DMS153 treated with DMSO at 0.1 percent for 48 hours (cell line): ENCODE results near the gene NUP210.

Source experiments
- DNase-seq: peaks from one replicate; lab custom pipeline; 2025; ENCODE audit not compliant: unreplicated experiment; lab: John Stamatoyannopoulos, UW

The NUP210 gene

DNA sequence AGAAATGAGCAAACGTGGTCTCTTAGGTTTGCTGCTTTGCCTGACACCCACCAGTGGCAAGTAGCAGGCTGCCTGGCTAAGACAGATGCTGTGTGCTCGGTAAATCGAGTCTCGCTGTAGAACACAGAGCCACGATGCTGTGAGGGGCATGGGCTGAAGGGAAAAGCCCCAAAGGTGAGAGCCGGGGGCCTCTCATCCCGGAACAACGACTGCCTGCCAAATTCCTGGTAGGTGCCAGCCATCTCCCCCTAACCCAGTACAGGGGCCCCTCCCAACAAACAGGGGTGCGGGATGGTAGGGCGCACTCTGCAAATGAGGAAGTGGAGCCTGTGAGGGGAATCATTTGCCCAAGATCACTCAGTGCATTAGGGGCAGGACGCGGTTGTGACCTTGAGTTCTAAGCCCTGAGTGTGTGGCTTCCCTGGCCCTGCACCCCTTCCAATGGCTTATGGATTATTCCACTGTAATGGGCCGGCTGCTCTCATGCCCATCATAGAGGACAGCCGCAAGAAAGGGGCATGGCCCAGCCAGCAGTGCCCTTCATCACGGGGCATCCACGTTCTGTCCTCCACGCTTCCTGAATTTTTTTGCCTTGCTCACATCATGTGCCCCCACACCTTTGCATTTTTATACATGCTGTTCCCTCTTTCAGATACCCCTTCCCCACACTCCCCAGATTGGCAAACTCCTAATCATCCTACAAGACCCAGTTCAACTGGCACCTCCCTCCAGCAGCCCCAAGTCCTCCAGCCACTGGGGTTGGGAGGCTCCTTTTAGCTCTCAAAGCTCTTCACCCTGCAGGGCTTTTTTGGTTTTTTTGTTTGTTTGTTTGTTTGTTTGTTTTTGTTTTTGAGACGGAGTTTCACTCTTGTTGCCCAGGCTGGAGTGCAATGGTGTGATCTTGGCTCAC, 125.4 kb downstream of the NUP210 start:
- no peak for DNase-seq

DNA sequence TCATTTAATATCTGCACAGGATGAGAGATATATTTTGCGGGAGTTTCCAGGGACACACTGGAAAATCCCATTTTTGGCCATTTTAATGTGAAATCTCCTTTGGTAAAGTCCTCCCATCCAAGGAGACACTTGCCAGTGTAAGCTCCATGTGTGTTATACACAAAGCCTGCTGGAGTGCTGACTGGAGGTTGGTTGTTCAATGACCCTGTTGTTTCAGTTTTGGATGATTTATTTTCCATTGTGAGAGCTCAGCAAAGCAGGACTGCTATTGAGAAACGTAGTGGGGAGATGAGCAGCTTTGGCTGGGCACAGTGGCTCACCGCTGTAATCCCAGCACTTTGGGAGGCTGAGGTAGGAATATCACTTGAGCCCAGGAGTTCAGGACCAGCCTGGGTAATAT, 127.7 kb downstream of the NUP210 start:
- DNase-seq: no peak

DNA sequence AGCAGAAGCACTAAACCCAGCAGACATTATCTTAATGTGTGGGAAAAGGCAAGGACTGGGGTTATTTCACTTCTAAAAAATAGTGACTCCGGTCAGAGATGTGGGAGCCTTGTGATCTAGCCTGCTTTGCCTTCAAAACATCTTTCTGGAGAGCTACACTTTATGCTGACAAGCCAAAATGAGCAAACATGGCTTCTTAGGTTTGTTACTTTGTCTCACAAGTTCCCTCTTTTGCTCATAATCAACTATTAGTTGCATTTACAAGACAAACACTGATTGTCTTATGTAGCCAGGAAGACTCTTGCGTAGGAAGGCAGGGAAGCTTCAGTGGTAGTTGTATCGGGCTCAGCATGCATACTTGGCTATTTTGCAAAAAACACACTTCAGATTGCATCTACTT, 129.2 kb downstream of the NUP210 start:
- DNase-seq: no peak

DNA sequence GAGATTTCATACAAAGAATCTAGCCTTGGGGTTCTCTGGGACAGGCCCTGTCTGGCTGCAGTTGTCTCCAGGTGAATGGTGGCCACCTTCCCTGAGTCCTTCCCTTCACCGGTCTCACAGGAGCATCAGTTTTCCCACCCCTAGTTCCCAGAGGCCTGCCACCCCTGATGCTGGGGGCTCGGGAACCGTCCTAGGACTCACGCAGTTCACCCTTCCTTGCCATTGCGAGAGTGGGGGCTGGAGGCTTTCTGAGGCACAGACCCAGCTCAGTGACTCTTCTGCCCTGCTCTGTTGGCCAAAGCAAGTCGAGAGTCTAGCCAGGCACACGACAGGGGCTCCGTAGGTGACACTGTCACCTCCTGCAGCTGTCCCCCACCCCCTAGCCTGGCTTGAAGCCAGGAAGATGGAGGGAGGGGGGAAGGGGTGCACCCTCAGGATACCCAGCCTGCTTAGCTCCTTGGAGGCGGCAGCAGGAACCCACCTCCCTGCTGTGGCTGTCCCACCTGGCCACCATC, 130.3 kb downstream of the NUP210 start:
- no peak for DNase-seq

DNA sequence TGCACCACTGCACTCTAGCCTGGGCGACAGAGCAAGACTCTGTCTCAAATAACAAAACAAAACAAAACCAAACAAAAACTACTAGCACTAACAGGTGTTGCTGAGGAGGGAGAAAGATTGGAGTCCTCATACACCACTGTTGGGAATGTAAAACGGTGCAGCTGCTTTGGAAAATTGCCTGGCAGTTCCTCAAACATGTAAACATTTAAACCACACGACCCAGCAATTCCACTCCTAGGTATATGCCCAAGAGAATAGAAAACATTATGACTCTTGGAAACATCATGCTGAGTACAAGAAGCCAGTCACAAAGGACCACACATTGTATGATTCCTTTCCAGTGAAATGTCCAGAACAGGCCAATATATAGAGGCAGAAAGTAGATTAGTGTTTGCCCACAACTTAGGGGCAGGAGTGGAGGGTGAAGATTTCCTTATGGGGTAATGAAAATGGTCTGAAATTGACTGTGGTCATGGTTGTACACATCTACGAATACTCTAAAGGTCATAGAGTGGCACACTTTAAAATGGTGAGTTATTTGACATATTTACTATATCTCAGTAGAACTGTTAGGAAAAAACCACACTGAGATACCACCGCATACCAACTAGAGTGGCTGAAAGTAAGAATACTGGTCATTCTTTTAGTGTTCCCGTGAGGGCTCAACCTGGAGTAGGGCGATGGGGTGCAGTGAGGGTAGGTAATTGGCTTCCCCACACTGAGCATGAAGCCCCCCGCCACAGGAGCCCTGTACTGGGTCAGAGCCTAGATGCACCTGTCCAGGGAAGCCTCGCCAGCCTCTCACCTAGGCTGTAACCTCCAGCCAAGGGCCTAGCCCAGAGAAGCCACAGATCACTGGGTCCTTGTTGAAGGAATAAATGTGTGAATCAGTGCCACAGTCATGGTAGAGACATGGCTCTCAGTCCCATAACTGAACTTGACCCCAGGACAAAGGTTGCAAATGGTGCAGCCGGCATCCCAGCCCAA, 131.1 kb downstream of the NUP210 start:
- no peak for DNase-seq

DNA sequence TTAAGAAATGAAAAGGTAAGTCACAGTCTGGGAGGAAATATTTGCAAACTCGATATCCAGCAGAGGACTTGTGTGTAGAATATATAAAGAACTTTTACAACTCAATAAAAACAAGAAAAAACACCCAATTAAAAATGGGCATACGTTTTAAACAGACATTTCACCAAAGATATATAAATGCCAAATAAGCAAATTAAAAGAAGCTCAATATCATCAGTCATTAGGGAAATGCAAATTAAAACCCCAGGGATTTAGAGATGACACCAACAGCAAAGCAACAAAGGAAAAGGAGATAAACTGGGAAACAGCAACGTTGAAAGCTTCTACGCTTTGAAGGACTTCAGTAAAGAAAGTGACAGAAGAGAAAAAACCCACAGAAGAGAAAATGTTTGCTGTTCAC, 132.3 kb downstream of the NUP210 start:
- DNase-seq: no peak

DNA sequence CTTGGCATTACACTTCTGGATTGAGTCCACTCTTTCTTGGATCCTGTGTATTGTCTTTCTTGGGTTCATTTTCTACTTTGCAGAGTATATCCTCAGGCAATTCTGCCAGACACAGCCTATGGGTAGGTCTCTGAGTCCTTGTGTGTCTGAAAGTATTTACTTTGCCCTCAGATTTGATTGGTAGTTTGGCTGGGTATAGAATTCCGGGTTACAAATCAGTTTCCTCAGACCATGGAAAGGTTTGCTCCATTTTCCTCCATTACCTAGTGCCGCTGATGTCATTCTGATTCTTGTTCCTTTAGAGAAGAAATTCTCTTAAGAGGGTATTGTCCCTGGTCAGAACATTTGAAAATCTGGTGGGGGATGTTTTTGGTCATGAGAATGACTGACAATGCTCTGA, 133.2 kb downstream of the NUP210 start:
- DNase-seq: no peak

DNA sequence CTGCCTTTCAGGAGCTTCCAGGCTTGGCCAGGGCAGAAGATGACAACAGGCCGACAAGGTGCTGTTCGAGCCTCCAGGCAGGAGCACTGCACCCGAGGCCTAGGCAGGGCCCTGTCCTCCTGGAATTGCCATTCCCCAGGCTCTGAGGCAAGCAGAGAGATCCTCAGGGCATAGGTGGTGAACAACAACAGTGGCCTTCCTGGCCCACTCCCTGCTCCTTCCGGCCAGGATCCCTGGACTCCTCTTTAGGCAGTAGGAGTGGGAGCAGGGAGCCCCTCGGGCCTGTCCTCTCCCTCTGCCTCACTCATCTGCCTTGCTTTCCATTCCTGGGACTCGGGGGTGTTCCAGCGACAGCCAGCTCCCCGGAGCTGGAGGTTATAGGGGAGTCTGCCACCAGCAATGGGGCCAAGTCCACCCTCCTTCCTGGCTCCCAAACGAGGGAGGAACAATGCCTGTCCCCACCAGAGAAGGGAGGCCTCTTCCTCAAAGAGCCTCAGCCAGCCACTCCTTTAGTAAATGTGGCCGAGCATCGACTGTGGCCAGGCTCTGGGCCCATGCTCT, 135.0 kb downstream of the NUP210 start:
- no peak for DNase-seq

DNA sequence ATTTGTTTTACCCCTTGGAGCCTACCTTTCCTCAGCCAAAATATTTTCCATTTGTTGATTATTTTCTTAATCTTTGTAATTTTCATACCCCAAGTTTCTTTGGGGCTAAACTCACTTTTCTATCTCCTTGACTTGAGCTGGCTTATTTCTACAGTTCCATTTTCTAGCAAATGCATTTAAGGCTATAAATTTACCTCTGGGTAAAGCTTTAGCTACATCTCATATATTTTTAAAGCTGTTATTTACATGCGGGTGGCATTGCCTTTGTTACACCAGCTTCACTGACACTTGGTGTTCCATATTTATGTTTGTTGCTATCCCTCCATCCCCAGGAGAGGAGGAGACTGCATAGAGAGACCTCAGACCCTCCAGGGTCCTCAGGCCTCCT, 136.3 kb downstream of the NUP210 start:
- DNase-seq: no peak

DNA sequence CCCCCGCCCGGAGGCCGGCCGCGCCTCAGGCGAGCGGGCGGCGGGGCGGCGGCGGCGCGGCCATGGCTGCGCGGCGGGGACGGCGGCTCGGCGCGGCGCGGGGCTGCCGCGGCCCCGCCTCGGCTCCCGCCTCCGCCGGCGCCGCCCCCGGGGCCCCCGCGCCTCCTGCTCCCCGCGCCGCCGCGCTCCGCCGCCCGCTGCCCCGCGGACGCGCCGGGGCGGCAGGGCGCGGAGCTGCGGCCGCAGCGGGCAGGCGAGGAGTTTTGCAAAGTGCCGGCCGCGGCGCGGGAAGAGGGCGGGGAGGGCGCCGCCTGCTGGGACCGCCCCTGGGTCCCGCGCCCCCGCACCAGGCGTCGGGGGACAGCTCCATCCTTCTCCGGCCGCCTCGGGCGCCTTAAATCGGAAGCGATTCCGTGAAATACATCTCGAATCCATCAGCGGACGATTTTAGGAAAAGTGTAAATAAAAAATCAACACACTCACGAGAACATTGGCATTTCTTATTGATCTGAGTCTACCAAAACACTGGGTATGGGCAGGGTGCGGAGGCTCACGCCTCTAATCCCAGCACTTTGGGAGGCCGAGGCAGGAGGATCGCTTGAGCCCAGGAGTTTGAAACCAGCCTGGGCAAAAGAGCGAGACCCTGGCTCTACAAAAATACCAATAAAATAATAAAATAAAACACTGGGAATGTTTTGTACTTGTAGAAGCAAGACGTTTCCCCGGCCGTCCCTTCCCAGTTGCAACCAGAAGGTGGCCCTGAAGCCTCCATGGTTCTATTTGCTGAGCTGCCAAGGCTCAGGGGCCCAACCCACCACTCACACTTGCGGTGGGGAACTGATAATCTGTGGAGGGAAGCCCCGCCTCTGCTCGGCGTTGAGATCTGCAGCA, 136.9 kb downstream of the NUP210 start:
- DNase-seq: no peak

DNA sequence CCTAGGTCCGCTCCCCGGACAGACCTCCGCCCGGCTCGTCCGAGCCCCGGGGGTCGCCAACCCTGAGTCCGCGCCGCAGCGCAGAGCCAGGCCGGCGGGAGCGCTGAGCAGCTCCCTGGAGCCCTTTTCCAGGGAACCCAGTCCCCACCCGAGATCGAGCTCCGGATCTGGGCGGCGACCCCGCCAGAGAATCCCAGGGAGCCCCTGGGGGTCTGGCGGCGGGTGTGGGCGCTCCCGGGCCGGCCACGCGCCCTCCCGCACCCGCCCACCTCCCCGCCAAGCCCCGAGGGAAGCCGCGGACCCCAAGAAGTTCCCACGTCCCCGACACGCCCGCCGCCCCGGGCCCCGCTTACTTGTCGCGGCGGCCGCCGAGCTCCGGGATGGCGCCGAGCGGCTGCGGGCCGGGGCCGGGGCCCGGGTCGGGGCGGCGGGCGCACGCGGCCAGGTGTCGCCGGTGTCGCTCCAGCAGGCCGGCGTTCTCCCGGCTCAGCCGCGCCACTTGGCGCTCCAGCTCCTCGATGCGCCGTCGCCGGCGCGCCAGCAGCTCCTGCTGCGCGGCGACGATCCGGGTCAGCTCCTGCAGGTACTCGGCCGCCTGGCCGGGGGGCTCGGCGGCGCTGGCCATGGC, 137.7 kb downstream of the NUP210 start:
- DNase-seq: no peak

DNA sequence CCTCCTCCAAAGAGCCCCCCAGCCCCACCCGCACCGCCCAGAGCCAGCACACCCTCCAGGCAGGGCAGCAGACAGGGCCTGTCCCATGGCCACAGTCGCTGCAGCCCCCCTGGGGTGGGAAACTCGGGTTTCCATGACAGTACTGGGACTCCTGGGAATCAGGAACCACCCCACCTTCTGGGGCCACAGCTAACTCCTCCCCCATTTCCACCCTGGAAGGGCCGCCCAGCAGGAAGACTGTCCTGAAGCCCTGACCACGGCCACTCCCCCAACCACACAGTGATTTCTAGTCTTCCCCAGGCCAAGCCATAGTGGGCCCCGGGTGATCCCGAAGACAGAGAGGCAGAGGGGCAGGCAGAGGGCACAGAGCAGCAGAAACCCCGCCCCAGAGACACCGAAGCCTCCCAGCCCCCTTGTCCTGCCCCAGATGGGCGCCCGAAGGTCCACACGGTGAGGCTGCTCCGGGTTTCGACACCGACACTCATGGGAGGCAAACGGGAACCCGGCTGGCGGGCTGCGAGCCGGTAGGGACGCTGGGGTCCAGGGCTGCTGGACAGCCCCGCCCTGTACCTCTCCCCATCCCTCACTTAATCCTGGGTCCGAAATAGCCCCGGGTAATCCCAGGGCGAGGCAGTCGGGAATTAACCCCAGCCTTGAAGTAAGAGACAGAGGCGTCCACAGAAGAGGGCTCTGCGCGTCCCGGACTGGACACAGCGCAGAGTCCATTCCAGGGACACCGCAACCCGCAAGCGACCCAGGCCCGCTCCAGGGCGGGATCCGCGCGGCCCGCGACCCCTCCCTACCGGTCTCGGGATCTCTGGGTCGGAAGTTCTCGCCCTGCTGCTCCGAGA, 138.4 kb downstream of the NUP210 start:
- no peak for DNase-seq

DNA sequence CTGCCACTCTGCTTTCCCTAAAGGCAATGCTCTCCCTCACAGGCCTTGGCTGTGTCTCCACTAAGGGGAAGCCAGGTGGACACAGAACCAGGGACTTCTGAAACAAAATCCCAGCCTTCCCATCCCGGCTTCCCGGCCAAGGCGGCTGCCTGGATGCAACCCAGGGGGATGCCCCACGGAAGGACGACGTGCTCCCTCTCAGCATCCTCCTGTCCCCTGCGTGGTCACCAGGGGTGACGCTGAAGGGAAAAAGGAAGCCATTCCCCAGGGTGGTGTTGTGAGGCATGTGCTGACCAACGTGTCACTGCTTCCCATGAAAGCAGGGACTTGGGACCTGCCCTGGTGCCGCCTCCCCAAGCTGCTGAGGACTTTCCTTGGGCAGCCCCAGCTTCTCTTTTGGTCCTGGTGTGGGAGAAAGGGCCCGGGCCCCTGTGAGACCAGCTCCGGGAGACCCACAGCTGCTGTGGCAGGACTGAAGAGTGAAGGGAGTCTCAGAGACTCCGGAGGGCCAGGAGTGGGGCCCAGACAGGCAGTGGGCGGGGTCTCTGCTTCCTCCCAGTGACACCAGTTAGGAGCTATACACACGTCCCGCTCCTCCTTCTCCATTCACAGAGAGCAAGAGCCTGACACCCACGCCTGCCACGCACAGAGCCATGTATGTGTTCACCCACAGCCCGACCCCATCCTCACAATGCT, 139.2 kb downstream of the NUP210 start:
- no peak for DNase-seq

DNA sequence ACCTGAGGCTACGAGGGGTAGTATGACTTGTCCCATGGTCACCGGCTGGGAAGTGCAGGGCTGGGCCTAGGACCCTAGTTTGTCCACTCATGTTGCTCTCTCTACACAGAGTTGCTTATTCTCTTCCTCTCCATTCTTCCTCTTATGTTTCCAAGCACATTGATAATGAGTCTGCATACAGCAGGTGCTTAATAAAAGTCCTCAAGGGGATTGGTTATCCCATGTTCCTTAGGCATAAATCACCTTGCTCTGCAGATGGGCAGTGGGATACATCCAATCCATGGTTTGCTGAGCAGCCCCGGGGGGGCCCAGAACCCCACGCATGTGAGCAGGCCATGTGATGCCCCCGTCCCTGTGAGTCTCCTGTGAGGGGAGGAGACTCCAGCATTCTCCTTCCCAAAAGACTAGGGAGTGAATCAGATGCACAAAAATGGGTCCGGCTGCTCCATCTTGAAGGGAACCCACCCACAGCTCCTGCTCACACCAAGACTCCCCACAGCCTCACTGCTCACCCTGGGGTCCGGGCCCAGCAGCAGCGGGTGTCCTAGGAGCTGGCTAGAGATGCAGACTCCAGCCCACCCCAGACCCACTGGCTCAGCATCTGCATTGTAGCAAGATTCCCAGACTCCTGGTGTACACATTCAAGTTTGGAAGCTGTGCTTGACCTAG, 139.9 kb downstream of the NUP210 start:
- DNase-seq: no peak

DNA sequence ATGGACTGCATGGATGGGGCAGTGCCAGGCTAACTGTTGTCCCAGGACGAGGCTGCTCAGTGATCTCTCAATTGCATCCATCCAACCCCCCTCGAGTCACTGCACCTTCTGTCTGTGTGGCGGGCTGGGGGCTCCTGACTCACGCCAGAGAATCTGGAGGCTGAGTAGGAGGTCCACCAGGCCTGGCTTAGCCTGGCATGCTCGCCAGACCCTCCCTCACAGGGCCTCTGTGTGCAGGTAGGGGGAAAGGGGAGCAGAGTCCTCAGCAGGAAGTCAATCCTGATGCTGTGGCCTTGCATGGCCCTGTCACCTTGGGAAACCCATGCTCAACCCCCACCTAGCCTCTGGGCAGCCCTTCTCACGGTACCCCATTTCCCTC, 140.6 kb downstream of the NUP210 start:
- no peak for DNase-seq

DNA sequence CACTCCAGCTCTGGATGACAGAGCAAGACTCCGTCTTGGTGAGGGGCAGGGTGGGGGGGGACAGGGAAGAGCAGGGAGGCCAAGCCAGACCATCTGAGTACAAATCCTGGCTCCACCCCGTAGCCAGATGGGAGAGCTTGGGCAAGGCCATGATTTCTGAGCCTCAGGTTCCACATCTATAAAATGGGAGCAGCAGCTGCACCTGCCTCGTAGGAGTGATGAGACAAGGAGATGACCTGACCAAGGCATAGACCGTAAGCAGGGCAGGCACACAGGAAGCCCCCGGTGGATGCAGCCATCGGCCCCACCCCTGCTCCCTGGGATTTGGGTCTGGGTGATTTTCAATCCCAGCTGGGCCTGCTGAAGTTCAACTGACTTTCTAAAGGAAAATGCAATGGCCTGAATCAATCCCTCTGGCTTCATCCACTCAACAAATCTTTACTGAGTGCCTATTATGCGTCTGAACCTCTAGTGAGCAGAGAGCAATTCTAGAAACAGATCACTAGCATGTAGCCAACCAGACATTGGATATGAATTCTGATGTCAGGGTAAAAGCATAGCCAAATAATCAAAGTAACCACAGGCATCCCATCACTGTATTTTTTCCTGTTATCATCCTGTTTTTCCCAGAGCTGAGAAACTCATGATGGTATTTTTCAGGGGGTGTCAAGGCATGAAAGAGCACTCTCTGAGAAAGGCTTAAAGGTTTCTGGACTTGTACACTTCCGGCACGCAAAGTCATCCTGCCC, 141.2 kb downstream of the NUP210 start:
- no peak for DNase-seq

DNA sequence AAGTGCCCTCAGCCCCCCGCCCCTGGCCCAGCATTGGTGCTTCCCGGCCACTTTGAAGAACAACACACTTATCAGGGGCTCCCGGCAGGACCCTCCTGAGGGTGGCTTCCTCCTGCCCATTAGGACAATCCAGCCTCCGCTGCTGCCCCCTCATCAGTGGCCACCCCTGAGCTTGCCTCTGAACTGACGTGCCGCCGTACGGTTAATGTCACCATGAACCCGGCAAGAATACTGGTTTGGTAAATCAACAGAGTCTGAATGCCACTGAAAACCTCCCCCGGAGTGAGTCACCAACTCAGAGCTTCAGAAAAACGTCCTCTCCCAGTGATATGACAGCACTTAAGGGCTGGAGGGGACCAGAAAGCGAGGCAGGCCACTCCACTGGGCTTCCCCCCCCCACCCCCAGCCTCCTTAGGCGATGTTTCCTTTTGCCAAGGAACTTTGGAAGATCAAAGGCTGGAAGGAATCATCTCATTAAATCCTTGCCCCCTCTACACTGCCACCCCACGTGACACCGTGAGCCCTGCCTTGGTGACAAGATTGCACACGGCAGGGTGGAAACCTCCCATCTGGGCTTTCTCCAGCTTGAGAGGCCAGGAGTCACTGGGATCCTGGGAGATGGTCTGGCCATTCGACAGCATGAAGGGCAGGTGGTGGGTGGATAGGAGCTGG, 142.1 kb downstream of the NUP210 start:
- DNase-seq: no peak
